ENCODE measurements around the gene CMTM3. TPM values are rescaled to one million over a fixed set of nuclear protein-coding genes. Genes with fewer than 3 reads are reported as not detected.
A peak's percentile ranks its signal among the peaks of the same experiment; 100 is the strongest.
"Not testable (repeated sequence)": the region's sequence is repeated elsewhere in the genome, so short reads cannot be mapped to it uniquely, and the experiment has no call there.

The CMTM3 gene
- polyA plus RNA-seq, 3 donors, result 58.7 to 64.0 (median 63.8) TPM

DNA sequence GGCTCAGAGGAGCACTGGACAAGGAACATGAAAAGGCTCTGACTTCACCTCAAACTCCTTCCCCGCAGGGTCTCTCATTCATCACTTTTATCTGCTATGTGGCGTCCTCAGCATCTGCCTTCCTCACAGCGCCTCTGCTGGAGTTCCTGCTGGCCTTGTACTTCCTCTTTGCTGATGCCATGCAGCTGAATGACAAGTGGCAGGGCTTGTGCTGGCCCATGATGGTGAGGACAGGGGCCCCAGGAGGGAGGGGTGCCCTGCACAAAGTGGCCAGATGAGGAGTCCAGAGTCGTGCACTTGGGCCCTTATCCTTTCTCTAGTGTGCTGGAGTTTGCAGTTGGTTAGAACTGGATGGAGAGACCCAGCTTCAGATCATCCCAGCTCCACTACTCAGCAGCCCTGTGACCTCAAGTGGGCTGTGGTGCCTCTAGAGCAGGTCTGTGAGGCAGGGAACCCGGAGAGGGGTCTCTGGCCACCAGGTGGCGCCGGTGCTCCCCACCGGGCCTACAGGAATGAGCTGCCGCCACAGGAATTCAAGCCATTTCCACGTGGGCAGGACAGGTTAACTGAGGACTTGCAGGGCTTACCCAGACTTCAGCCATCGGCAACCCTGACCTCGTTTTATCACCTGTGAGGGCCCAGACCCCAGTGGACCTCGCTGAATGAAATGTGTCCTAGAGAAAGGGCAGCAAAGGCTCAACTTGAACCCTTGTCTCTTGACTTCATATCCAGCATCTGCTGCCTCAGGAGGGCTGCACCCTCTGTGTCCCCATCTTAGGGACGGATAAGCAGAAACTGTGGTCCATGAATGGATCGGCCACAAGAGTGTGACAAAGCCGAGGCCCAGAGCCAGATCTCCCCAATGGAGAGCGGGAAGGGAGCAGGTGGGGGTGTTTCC, 4.0 kb downstream of the CMTM3 start:
- peak; percentile 67 to 74 (median 70) for DNase-seq (ENCODE audit: low read depth in 3 of 3, low spot score in 2 of 3)

DNA sequence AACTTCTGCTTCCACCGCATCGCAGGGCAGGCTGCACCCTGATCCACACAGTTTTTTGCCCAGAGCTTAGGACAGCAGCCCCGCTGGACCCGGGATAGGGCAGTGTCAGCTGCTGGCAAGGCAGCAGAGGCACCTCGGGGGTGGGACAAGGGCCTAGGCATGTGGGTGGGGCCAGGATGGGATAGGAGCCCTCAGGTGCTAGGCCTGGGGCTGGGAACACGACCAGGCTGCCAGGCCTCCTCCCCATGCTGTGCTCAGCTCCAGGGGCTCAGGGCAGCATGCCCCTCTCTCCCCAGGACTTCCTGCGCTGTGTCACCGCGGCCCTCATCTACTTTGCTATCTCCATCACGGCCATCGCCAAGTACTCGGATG, 4.6 kb downstream of the CMTM3 start:
- DNase-seq (ENCODE audit: low read depth in 3 of 3, low spot score in 2 of 3), result no peak

DNA sequence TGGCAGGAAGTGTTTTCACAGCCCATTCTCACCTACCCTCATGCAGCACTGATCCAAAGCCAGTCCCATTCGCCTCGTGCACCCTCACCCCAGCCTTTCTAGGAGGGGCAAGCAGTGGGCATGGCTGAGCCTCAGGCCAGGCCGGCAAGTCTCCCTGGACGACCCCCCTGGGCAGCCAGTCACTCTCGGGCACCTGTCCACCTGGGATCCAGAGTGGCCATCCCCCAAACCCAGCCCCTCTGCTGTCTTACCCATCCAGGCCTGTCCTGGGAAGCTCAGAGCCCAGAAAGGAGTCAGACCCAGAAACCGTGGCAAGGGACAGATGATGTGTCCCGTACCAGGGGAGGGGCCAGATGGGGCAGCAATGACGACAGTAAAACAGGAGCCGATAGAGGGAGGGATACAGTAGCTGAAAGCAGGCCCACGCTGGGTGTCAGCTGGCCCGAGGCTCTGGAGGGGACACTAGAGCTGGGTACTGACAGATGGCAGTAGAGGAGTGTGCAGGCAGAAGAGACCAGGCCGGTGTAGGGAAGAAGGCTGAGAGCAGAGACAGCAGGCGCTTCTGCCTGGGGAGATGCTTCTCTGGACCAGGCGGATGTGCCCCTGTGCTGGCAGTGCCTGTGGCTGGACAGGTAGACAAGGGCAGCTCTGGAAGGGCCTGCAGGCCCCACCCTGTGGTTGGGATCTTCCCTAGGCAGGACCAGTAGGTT, 5.8 kb downstream of the CMTM3 start:
- no peak for DNase-seq (ENCODE audit: low read depth in 3 of 3, low spot score in 2 of 3)

DNA sequence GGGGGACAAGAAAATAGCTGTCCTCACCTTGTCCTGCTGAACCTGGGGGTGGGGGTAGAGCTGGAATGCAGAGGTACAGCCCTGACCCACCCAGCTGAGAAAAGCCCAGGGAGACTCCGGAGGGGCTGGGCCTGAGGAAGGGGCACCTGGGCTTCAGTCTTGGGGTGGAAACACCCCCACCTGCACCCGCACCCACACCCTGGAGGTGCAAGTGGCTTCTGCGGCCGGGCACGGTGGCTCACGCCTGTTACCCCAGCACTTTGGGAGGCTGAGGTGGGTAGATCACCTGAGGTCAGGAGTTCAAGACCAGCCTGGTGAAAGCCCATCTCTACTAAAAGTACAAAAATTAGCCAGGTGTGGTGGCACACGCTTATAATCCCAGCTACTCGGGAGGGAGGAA, 7.4 kb downstream of the CMTM3 start:
- DNase-seq (ENCODE audit: low read depth in 3 of 3, low spot score in 2 of 3), result not testable (repeated sequence)

DNA sequence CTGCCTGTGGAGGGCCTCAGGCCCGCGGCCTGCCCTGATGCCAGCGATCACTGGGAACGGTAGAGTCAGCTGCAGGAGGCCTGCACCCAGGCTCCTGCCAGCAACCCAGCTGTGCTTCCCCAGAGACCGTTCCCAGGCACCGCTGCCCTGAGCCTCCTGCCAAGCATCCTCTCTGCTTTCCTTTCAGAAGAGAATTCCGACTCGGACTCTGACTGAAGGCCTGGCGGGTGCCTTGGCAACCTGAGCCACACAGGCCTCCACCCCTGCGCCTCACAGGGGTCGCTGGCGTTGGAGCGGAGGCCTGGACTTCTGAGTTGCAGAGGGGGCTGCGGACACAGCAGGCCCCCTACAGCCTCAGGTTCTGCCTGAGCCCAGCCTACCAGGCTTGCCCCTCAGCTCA, 7.9 kb downstream of the CMTM3 start:
- DNase-seq (ENCODE audit: low read depth in 3 of 3, low spot score in 2 of 3), result no peak

DNA sequence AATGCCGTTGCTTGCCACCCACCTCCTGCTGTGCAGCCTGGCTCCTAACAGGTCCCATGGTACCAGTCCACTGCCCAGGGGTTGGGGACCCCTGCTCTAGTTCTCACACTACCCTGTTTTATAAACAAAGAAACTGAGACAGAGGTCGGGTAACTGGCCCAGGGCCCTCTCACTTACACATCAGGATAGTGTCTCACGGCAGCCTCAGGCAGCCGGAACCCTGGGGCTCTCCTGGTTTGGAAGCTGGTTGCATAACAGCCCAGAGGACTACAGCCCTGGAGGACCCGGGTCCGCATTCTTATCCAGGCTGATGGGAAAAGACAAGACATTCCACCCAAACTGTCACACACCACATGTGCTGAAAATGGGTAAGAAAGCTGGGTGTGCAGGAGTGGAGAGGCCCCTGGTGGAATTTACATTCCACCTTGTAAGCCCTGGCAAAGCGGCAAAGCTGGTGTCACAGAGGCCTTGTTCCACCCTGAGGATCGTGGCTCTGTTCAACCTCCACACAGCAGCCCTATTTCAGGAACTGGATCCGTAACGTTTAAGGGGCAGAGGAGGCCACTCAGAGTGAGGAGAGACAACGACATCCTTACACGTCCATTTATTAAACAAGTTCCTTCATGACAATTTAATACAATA, 9.8 kb downstream of the CMTM3 start:
- DNase-seq (ENCODE audit: low read depth in 3 of 3, low spot score in 2 of 3), result no peak

DNA sequence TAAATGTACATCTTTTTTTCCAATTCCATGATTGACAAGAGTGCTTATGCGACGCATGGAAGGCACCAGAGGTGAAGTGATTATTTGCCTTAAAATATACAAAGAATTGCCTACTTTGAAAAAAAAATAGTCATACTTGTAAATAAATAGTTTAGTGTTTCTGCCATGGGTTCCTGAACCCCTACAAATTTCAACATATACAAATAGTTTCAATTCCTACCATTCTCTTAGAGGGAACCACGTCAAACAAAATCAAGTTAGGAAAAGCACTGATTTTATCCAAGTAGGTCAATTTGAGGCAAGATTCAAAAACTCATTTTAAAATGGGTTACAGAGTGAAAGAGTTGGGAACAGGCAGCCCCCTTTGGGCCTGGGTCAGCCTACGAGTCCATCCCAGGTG, 11.7 kb downstream of the CMTM3 start:
- DNase-seq (ENCODE audit: low read depth in 3 of 3, low spot score in 2 of 3), result no peak

DNA sequence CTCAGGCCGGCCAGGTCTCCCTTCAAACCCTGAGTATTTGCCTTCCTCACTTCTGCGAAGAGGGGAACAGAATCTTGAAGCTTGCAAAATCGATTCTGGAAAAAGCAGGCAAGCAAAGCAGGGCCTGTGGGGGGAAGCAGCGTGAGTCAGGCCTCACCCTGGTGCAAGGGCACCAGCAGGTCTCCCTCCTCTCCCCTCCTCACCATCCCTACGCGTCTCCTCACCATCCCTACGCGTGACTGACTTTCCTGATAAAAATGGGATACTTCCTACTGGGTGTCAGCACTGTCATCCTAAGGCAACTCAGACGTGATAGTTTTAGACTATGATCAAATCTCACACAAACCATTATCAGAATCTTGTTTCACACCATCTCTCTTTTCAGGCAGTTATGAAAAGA, 12.1 kb downstream of the CMTM3 start:
- DNase-seq (ENCODE audit: low read depth in 3 of 3, low spot score in 2 of 3), result no peak

DNA sequence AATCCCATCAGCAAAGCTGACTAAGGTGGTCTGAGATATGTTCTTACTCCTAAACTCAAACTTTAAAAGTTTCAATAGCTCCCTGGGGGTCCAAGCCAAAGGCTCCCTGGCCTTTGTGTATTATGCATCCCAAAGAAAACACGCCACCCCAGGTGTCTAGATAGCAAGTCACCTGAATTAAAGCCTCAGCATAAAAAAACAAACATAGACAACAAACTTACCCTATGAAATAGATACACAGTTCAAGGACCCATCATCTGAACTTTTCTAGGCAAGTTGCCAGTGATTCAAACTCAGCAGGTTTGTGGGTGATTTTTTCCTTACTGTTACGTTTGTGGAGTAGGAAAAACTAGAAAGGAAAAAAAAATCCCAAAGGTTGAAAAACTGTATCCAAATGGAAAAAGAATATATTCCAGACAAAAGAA, 12.5 kb downstream of the CMTM3 start:
- no peak for DNase-seq (ENCODE audit: low read depth in 3 of 3, low spot score in 2 of 3)

DNA sequence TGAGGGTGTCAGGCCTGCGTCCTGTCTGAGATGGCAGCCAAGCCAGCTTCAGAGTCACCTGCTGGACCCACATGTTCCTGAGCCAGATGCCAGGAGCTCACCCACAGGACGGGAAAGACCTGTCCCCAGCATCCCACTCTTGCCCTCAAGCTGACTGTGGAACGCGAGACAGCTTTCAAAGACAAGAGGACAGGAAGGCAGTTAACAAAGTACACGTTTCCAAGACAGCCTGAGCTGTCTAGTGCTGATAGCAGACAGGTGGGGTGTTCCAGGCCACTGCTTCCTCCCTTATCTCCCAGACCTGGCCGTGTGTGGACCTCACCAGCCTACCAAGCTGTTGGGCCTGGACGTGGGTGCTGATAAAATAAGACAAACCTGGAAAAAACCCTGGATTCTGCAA, 13.2 kb downstream of the CMTM3 start:
- DNase-seq (ENCODE audit: low read depth in 3 of 3, low spot score in 2 of 3), result no peak

DNA sequence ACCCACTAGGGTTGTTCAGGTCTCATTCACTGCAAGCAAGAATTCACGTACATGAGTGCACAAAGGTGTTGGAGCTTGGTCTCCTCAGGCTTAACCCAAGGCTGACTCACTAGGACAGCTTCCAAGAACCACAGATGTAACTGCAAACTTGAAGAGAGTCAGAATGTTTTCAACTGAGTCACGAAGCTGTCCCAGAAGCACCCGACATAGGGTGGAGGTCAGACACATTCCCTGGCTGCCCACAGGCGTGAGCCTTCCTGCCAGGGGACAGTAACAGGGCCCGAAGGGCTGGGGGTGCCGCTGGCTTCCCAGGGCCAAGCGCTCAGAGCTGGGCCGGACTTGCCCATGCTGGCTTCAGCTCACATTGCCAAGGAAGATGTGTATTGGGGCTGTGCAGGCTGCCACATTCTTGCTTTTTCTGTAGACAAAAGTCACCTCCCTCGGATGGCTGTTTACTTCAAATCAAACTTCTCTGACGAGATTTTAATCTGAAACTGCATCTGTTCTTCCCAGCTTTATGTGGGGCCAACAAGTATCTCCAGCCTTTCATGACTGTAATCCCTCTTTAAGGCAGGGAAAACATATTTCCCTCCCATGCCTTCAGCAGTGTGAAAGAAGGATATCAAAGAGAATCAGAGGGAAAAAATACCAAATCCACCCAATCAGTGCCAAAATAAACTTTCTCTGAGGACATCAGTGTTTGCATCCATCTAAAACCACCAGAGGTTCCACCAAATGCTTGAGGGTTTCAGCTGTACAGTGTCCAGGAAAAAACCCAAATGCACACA, 14.3 kb downstream of the CMTM3 start:
- no peak for DNase-seq (ENCODE audit: low read depth in 3 of 3, low spot score in 2 of 3)

DNA sequence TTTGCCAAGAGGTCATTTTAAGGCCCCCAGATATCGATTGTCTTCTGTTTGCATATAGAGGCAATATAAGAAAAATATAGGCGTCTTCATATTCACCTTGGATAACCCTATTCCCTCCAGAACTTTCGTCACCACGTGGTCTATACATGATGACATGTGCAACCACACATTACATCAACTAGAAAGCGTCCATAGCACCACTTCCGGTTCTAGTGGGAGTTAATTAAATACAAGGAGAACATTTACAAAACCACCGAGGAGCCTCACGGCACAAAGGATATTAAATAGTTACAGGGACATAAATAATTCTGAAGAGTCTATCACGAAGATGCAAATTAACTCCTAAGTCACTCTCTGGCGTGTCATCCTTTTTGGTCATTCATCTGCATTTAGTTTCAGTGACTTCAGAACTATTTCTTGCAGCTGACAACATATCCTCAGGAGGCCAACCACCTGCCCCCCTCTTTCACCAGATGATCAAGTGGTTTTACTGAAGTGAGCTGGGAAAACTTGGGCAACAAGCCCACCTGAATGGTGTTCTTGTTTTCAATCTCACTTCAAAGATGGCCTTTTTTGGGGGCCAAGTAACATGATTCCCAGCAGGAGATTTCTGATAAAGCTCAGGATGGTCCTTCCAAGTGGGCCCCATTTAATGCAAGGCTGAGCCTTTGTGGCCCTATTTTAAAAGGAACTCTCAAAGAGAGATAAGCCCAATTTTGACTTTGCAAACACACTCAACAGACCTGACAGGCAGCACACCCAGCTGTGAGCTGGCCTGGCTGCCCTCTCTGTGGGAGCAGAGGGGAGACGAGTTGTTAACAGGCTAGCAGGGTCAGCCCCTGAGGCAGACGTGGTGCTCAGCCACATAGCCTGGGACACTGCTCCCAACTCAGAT, 15.3 kb downstream of the CMTM3 start:
- no peak for DNase-seq (ENCODE audit: low read depth in 3 of 3, low spot score in 2 of 3)

DNA sequence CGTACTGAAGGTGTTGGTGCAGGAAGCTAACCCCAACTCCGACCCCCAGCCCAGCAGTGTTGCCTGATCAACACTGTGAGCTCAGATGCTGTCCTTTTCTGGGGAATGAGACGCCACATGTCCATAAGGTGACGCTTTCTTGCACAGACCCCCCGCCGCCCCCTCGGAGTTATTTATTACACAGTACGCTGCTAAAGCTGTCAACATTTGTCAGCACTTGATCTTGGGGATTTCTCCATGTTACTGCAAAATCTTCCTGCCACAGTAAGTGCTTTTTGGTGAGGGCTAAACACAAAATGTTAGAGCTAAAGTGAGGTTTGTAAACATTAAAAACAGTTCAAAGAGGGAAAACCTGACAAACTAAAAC, 15.9 kb downstream of the CMTM3 start:
- DNase-seq (ENCODE audit: low read depth in 3 of 3, low spot score in 2 of 3), result no peak

DNA sequence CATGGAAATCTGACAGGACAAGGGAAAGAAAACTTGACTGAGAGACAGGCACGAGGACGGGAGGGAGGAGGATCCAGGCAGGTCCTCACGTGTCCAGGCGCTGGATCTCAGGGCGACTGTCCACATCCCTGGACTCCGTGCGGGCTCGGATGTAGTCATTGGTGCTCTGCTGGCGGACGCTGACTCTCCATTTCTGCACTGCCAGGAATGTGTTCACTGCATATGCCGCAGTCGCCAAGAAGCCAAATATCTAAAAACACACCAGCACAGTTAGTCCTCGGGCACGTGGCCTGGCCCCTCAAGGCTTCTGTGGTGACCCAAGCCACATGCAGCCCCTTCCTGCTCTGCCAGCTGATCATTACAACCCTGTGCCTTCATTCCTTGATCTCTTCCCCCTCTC, 17.5 kb downstream of the CMTM3 start:
- DNase-seq (ENCODE audit: low read depth in 3 of 3, low spot score in 2 of 3), result no peak

DNA sequence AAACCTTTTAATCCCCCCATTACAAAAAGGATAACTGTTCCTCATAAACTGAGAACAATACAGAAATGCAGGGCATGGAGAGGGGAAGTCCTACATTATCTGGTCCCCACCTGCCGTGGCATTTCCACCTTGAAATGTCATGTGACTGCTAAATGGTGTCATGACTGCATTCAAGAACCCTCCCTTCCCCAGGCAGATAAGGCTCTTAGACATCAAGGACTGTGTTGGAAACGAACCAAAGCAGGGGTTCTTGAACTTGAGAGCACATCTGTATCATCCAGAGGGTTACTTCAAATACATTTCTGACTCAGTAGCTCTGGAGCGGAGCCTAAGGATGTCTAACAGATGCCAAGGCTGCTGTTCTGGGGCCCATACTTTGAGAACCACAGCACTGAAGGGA, 18.4 kb downstream of the CMTM3 start:
- DNase-seq (ENCODE audit: low read depth in 3 of 3, low spot score in 2 of 3), result no peak

DNA sequence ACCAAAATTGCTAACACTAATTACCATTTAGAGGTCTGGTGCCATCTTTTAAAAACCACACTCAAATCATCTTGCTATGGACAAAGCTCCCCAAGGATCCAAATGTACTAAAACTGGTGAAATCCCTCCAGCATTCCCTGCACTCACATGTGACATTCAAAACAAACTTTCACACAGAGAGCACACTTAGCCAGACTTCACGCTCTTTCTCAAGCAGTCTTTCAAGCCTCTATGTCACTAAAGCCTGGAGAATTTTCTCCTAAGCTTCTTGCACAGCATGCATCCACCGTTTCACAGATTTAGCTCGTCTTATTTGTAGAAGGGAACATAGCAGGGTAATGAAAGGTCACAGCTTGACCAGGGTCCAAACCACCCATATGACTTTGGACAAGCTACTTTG, 19.3 kb downstream of the CMTM3 start:
- DNase-seq (ENCODE audit: low read depth in 3 of 3, low spot score in 2 of 3), result no peak

DNA sequence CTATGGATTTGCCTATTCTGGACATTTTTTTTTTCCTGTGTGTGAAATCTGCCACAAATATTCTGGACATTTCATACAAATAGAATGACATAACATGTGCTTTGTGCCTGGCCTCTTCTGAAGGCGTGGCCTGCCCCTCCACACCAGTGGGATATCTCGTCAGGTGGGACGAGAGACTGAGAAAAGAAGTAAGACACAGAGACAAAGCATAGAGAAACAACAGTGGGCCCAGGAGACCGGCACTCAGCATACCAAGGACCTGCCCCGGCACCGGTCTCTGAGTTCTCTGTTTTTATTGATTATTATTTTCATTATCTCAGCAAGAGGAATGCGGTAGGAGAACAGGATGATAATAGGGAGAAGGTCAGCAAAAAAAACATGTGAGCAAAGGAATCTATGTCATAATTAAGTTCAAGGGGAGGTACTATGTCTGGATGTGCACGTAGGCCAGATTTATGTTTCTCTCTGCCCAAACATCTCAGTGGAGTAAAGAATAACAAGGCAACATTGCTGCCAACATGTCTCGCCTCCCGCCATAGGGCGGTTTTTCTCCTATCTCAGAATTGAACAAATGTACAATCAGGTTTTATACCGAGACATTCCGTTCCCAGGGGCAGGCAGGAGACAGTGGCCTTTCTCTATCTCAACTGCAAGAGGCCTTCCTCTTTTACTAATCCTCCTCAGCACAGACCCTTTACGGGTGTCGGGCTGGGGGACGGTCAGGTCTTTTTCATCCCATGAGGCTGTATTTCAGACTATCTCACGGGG, 23.3 kb downstream of the CMTM3 start:
- not testable (repeated sequence) for DNase-seq (ENCODE audit: low read depth in 3 of 3, low spot score in 2 of 3)

DNA sequence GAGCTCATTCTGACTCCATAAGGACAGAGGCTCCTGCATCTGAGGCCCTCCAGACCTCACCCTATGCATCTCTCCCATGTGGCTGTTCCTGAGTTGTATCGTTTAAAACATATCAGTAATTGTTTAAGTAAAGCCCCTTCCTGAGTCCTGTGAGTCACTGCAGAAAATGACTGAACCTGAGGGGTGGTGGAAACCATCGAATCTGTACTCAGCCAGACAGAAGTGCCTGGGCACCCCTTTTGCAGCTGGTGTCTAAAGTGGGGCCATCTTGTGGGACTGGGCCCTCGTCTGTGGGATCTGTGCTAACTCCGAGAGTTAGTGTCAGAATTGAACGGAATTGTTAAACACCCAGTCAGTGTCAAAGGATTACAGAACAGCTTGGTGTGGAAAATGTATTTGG, 25.4 kb downstream of the CMTM3 start:
- no peak for DNase-seq (ENCODE audit: low read depth in 3 of 3, low spot score in 2 of 3)

DNA sequence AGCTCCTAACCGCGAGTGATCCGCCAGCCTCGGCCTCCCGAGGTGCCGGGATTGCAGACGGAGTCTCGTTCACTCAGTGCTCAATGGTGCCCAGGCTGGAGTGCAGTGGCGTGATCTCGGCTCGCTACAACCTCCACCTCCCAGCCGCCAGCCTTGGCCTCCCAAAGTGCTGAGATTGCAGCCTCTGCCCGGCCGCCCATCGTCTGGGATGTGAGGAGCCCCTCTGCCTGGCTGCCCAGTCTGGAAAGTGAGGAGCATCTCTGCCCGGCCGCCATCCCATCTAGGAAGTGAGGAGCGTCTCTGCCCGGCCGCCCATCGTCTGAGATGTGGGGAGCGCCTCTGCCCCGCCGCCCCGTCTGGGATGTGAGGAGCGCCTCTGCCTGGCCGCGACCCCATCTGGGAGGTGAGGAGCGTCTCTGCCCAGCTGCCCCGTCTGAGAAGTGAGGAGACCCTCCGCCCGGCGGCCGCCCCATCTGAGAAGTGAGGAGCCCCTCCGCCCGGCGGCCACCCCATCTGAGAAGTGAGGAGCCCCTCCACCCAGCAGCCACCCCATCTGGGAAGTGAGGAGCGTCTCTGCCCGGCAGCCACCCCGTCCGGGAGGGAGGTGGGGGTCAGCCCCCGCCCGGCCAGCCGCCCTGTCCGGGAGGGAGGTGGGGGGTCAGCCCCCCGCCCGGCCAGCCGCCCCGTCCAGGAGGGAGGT, 26.2 kb downstream of the CMTM3 start:
- DNase-seq (ENCODE audit: low read depth in 3 of 3, low spot score in 2 of 3), result not testable (repeated sequence)

All from right renal cortex interstitium (tissue), 3 donors.